MCF 10A (cell line): ENCODE measurements around the gene CTTN. TPM values are rescaled to one million over a fixed set of nuclear protein-coding genes. Genes with fewer than 3 reads are reported as not detected.

Experiments
- BruUV-seq: library from RNA; stranded (reverse); fragments of 400-500 nt; replicated peaks from 2 replicates; lab custom pipeline; 2021; lab: Mats Ljungman, UMichigan
- CTCF ChIA-PET: fragments of 300-600 bp; sonication (Branson Sonifier 250); formaldehyde crosslinking; extraction: SDS; loops from one replicate; lab custom pipeline; 2021; ENCODE audit warnings: antibody characterized with exemption, inconsistent platforms; lab: Yijun Ruan, JAX
- POLR2A ChIA-PET: fragments of 300-600, 350-650 bp; sonication (Branson Sonifier 250); formaldehyde crosslinking; extraction: SDS; loops from one replicate; lab custom pipeline; 2020; ENCODE audit warnings: antibody characterized with exemption, inconsistent platforms; lab: Yijun Ruan, JAX
- DNase-seq: peaks from one replicate; pipeline ENCODE4 v3.0.0-alpha.2; 2018; ENCODE audit not compliant: unreplicated experiment
- H3K27ac Mint-ChIP-seq: one replicate; pipeline ENCODE4 v1.8.0; 2022; ENCODE audit warnings: mild to moderate bottlenecking, low read depth, mixed read lengths; ENCODE audit not compliant: unreplicated experiment
- H3K27me3 Mint-ChIP-seq: one replicate; pipeline ENCODE4 v1.8.0; 2022; ENCODE audit warnings: mixed read lengths; ENCODE audit not compliant: insufficient read depth, unreplicated experiment
- H3K36me3 Mint-ChIP-seq: one replicate; pipeline ENCODE4 v1.8.0; 2022; ENCODE audit warnings: mild to moderate bottlenecking, moderate library complexity, mixed read lengths; ENCODE audit not compliant: insufficient read depth, unreplicated experiment
- H3K4me1 Mint-ChIP-seq: one replicate; pipeline ENCODE4 v1.8.0; 2022; ENCODE audit warnings: mixed read lengths; ENCODE audit not compliant: insufficient read depth, unreplicated experiment
- H3K4me3 Mint-ChIP-seq: one replicate; pipeline ENCODE4 v1.8.0; 2022; ENCODE audit warnings: mild to moderate bottlenecking, moderate library complexity, mixed read lengths; ENCODE audit not compliant: unreplicated experiment
- H3K9me3 Mint-ChIP-seq: one replicate; pipeline ENCODE4 v1.8.0; 2022; ENCODE audit warnings: mixed read lengths; ENCODE audit not compliant: unreplicated experiment
- intact Hi-C: fragments of 100-400 bp; cut with micrococcal nuclease; formaldehyde crosslinking; loops from 2 replicates; pipeline ENCODE4 v1.14.1; 2022
- total RNA-seq: library from RNA; stranded (reverse); gene quantifications from 2 replicates; pipeline ENCODE4 v1.2.3, GENCODE V29; 2022
- TF ChIP-seq, protein P1 (sequence below): fragments of 200-600 bp; IDR thresholded peaks from one replicate; pipeline ENCODE4 v1.8.0; 2022; ENCODE audit warnings: antibody characterized with exemption, mild to moderate bottlenecking; ENCODE audit not compliant: unreplicated experiment

CTTN gene
- total RNA-seq, 1 experiment from 2014 or later: 264 TPM

DNA sequence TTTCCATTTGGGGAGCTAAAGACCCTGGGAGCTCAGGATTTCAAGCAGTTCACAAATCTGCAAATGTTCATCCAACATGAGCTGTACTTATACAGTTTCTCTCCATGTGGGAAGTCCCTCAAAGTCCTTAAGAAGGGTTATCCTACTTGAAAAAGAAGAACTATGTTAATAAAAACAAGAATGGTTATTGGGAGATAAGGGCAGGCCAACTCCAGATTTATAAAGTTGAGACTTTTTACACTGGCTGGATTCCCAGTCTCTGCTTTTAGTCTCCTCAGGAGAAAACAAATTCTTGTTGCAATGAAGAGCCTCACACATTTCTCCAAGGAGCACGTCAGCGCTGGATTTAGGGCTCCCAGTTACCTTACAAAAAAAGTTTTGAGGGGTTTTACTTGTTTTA lies 34.2 kb upstream of the CTTN start:
- intact Hi-C loops: no loop called here
- no peaks in the 10 kb centered on the region for H3K9me3 Mint-ChIP-seq
- H3K27me3 Mint-ChIP-seq: no peaks in the 10 kb centered on the region
- TF ChIP-seq, protein P1, sequence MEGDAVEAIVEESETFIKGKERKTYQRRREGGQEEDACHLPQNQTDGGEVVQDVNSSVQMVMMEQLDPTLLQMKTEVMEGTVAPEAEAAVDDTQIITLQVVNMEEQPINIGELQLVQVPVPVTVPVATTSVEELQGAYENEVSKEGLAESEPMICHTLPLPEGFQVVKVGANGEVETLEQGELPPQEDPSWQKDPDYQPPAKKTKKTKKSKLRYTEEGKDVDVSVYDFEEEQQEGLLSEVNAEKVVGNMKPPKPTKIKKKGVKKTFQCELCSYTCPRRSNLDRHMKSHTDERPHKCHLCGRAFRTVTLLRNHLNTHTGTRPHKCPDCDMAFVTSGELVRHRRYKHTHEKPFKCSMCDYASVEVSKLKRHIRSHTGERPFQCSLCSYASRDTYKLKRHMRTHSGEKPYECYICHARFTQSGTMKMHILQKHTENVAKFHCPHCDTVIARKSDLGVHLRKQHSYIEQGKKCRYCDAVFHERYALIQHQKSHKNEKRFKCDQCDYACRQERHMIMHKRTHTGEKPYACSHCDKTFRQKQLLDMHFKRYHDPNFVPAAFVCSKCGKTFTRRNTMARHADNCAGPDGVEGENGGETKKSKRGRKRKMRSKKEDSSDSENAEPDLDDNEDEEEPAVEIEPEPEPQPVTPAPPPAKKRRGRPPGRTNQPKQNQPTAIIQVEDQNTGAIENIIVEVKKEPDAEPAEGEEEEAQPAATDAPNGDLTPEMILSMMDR: no peak
- H3K36me3 Mint-ChIP-seq: peaks cover 82% of the 10 kb centered on the region
- H3K27ac Mint-ChIP-seq: no peak overlapping the region
- no peak overlapping the region for H3K4me3 Mint-ChIP-seq
- no peaks in the 10 kb centered on the region for H3K4me1 Mint-ChIP-seq
- POLR2A ChIA-PET: interaction anchor here (1.2 kb wide), 1 partner anchor 12 kb away, joined by 6 read pairs; no protein-coding TSS in a partner anchor
- DNase-seq: no peak
- BruUV-seq: no TSS peak
- CTCF ChIA-PET: no interaction called here

DNA sequence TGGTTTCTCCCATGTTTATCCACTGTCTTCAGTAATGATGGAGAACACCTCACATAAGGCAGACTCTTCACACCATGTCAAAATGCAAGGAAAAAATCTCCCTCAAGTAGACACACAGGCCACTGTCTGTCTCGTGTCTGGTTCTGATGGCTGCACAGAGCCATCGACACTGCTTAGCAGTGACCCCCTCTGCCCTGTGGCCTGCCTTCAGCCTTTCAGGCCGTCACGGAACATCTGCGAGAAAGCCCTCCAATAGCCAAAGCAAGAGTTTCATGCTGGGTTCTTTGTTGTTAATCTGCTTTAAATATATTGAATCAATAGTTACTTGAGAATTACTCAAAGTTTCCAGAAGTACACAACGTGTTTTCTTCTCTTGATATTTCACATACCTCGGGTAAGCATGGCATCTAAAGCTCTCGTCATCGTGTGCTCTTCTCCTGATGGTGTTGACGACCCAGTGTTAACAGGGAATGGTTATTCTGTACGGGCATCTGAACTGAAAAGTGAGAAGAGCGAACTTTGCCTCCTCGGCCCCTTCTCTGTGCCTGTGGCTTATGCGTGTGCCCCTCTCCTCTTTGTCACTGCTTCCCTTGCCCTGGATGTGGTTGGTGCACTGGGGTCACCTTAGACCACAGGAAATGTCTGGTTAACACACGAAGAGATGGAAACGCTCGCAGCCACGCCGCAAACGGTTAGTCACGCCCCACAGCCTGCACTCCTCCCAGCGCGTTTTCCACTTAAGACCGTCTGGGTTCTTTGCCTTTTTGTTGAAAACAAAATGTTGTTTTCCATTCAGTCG lies 33.4 kb upstream of the CTTN start:
- H3K4me1 Mint-ChIP-seq: no peaks in the 10 kb centered on the region
- no peak overlapping the region for H3K4me3 Mint-ChIP-seq
- CTCF ChIA-PET: interaction anchor here (0.6 kb wide), 1 partner anchor 163 kb away, joined by 3 read pairs; no protein-coding TSS in a partner anchor
- intact Hi-C loops: no loop called here
- POLR2A ChIA-PET: interaction anchor here (1.7 kb wide), 1 partner anchor 31 kb away, joined by 4 read pairs; no protein-coding TSS in a partner anchor
- no peaks in the 10 kb centered on the region for H3K27me3 Mint-ChIP-seq
- peaks cover 79% of the 10 kb centered on the region for H3K36me3 Mint-ChIP-seq
- H3K9me3 Mint-ChIP-seq: no peaks in the 10 kb centered on the region
- no peak for DNase-seq
- BruUV-seq: no TSS peak
- TF ChIP-seq, protein P1: no peak
- H3K27ac Mint-ChIP-seq: no peak overlapping the region

DNA sequence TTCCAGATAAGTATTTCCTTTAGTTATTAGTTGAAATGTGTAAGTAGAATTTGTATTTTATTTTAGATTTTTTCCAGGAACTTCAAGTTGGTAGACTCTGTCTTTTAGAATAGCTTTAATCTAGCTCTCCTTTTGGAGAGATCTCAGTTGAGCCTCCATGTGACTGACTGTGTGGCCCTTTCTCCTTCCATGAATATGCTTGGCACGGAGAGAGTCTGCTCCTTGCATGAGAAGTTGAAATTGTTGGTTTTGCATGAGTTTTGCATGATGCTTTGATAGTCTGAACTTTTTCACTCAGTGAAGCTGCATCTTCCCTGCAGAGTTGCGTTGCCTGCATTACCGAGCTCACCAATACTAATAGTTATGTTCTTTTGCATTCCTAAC lies 32.8 kb upstream of the CTTN start:
- Mint-ChIP-seq H3K36me3 (peaks cover 84% of the 10 kb centered on the region), H3K27ac (no peak overlapping the region), H3K9me3 (no peaks in the 10 kb centered on the region), H3K4me3 (no peak overlapping the region), H3K4me1 (no peaks in the 10 kb centered on the region), H3K27me3 (no peaks in the 10 kb centered on the region)
- TF ChIP-seq, protein P1: no peak
- no peak for DNase-seq
- ChIA-PET POLR2A (interaction anchor here (1.7 kb wide), 1 partner anchor 31 kb away, joined by 4 read pairs; no protein-coding TSS in a partner anchor), CTCF (interaction anchor here (0.6 kb wide), 1 partner anchor 164 kb away, joined by 3 read pairs; no protein-coding TSS in a partner anchor)
- no TSS peak for BruUV-seq
- intact Hi-C loops: no loop called here

DNA sequence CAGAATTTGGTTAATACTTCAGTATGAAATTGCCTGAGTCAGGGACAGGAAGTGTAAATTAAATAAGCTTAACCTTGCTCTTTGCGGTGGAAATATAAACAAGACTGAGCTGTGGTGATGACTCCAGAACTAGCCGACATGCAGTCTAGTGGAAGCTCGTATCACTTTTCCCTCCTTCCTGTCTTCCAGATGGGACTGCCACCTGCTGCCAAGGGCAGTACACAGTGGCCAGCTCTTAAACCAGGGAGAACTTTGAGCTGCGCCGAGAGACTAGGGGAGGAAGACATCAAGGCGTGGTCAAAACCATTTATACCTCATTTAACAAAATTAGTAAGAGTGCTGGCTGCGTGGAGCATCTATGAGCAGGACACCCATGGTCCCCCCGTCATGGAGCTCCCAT lies 31.3 kb upstream of the CTTN start:
- H3K4me1 Mint-ChIP-seq: no peaks in the 10 kb centered on the region
- intact Hi-C loops: no loop called here
- BruUV-seq: no TSS peak
- no peak for DNase-seq
- H3K9me3 Mint-ChIP-seq: peaks cover 8% of the 10 kb centered on the region
- ChIA-PET CTCF (interaction anchor here (0.6 to 0.7 kb wide), 2 partner anchors 11 to 13 kb away, joined by 3 read pairs; no protein-coding TSS in a partner anchor), POLR2A (interaction anchor here (0.7 to 1.4 kb wide), 2 partner anchors 11 kb away, joined by 3 to 4 read pairs; no protein-coding TSS in a partner anchor)
- H3K27ac Mint-ChIP-seq: no peak overlapping the region
- H3K4me3 Mint-ChIP-seq: no peak overlapping the region
- no peaks in the 10 kb centered on the region for H3K27me3 Mint-ChIP-seq
- peaks cover 77% of the 10 kb centered on the region for H3K36me3 Mint-ChIP-seq
- TF ChIP-seq, protein P1: no peak
